Hepatic stellate cell (primary cell): Measurements from ENCODE around the gene OSBPL1A.
A peak's percentile ranks its signal among the peaks of the same experiment; 100 is the strongest.
"Not testable (repeated sequence)": the region's sequence is repeated elsewhere in the genome, so short reads cannot be mapped to it uniquely, and the experiment has no call there.

Source experiments
- DNase-seq: peaks from one replicate; pipeline ENCODE4 v3.0.0; 2011; ENCODE audit warnings: low spot score

The OSBPL1A gene

GRCh38 chr18:24187049-24187448 is 210.6 kb downstream of the OSBPL1A start:
- no peak for DNase-seq

GRCh38 chr18:24185805-24186204 is 211.8 kb downstream of the OSBPL1A start:
- peak; percentile 16 for DNase-seq

- DNase-seq = no peak
These were observed 215.8 kb downstream of the OSBPL1A start for GRCh38 chr18:24181806-24182205.

DNA sequence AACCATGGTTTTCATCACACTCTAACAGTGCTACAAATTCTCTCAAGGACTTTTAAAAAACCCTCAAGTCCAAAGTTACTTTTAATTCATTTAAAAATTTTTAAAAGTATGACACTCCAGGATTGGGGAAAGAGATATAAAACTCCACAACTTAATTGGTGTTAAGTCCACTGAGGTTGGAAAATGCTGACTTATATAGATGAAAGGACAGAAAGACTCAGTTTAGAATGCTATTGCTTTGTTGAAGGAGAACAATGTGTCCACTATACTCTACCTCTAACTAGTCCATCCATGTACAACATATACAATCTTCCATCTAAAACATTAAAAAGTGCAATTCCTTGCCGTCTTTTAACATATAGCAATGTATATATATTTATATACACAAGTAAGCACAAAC is 217.6 kb downstream of the OSBPL1A start:
- no peak for DNase-seq

DNA sequence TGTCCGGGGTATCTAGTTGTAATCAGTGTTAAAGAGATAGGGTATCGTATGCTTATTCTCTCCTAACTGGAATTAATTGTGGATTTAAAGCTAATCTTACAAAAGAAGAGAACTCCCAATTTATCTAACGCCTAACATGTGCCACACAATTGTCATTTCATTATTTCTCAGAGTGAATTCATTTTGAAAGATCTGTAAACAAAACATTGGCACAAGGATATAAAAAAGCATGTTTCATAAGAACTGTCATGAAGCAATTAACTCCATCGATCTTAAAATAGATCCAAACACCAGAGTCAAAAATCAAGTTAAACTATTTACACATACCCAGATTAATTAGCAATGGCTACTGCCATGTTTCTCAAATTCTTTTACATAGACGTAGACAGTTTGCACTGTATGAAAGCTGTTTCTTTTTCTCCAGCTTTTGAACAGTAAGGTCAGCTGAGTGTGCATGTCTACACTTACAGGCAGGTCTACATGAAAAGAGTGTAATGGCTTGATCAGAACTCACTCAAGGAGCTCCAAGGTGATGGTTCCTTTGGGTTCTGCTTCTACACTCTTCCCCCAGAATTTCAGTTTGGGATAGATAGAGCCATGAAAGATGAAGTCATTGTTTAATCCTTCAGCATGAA is 220.0 kb downstream of the OSBPL1A start:
- DNase-seq = no peak

GRCh38 chr18:24176727-24177416 is 220.8 kb downstream of the OSBPL1A start:
- peak; percentile 56 for DNase-seq

DNA sequence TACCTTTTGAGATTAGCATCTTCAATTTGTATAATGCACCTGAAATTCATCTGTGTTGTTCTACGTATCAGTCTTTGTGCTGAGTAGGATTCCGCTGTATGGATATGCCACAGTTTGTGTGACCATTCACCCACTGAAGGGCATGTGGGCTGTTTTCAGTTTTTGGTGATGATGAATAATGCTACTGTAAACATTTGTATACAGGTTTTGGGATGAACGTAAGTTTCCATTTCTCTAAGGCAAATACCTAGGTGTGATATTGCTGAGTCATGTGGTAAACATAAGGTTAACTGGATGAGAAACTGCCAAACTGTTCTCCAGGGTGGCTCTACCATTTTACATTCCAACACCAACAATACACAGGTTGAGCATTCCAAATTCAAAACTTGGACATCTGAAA is 223.6 kb downstream of the OSBPL1A start:
- no peak for DNase-seq

DNA sequence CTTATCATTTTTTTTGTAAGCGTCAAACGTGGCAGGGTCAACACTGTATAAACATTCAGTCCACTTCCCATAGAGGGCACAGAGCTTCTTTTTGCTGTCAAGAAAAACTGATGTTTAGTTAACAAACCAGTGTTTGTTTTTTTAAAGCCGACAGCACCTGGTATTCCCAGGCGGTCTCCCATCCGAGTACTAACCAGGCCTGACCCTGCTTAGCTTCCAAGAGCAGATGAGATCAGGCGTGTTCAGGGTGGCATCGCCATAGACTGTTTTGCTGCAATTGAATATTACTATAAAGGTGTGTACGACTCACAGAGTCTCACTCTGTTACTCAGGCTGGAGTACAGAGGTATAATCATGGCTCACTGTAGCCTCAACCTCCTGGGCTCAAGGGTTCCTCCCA is 227.3 kb downstream of the OSBPL1A start:
- no peak for DNase-seq

GRCh38 chr18:24168496-24168895 is 229.1 kb downstream of the OSBPL1A start:
- DNase-seq = no peak

DNA sequence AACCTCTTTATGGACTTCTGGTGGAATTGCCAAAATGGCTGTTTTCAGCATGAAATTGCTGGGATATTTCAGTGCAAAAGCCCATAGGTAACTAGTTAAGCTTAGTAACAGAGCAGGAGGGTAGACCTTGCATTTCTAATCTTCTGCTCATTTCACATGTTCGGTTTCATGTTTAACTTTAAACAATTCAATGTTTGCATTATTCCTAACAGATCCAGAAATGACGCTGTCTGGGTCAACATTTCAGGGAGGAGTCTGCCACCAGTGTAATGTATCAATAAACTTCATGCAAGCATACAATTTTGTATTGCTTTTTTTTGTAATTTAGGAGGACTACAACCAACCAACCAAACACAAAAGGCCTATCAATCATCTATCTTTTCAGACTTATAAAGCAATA is 236.3 kb downstream of the OSBPL1A start:
- no peak for DNase-seq

DNA sequence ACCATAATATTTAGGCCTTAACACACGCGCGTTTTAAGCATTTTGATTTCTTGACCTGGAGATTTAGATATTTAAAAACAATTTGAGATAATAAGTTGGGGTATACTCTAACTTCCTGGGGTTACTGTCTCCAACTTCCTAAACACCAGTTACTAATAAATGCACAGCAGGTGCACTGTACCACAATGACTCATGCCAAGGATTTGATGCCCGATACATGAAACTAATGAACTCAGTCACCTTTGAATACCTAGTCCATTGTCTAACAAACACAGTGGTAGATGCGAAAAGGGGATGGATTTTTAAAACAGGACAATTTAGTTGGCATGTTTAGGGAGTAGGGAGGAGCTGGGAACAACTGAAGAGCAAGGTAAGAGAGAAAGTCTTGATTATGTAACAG is 237.5 kb downstream of the OSBPL1A start:
- no peak for DNase-seq

DNA sequence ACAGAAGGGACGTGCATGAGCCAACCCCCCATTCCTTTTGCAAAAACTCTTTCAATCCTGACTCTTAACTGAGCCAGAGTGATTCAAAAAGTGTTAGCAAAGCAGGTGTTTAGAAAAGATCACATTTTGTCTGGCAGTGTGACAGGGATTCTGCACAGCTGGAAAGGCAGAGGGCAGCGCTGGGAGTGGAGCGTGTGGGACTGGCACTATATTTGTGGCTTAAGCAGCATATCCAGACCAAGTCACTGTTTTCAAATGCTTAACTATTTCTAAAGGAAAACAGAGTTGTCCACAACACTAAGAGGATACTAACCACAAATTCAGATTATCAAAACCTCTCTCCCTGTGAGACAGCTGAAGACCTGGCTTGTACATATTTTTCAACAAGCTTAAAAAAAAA is 239.8 kb downstream of the OSBPL1A start:
- DNase-seq = no peak

- no peak for DNase-seq
These were observed 244.2 kb downstream of the OSBPL1A start for GRCh38 chr18:24153397-24153796.

DNA sequence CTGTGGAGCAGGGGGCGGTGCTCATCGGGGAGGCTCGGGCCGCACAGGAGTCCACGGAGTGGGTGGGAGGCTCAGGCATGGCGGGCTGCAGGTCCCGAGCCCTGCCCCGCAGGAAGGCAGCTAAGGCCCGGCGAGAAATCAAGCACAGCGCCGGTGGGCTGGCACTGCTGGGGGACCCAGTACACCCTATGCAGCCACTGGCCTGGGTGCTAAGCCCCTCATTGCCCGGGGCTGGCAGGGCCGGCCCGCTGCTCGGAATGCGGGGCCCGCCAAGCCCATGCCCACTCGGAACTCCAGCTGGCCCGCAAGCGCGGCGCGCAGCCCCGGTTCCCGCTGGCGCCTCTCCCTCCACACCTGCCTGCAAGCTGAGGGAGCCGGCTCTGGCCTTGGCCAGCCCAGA is 248.0 kb downstream of the OSBPL1A start:
- DNase-seq = not testable (repeated sequence)

DNA sequence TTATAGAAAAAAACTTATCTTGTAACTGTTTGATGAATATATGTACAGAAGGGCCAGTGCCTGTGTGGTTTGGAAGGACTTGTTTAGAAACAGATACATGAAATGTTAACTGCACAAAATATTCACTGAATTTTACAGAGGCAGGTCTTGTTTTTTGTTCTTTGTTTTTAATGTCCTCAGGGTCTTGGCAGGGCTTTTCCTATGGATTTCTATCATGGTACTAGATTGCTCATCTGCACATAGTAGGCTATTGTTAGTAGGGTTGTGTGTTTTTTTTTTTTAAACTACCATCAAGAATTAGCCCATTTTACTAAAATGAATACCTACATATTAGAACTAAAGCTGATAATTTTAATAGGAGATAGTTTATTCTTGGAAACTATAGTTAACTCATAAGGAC is 255.2 kb downstream of the OSBPL1A start:
- no peak for DNase-seq

DNA sequence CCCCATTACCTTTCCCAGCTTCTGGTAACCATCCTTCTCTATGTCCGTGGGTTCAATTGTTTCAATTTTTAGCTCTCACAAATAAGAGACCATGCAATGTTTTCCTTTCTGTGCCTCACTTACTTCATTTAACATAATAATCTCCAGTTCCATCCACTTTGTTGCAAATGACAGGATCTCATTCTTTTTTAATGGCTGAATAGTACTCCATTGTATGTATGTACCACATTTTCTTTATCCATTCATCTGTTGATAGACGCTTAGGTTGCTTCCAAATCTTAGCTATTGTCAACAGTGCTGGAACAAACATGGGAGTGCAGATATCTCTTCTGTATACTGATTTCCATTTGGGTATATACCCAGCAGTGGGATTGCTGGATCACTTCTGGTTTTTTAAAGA is 256.9 kb downstream of the OSBPL1A start:
- no peak for DNase-seq

- DNase-seq = peak; percentile 84
These were observed 258.6 kb downstream of the OSBPL1A start, which contains the start of gene CABYR for GRCh38 chr18:24138789-24139616. TSS of gene CABYR (plus strand) at chr18:24139062. CDS start at chr18:24143115, 4,053 bp downstream.

DNA sequence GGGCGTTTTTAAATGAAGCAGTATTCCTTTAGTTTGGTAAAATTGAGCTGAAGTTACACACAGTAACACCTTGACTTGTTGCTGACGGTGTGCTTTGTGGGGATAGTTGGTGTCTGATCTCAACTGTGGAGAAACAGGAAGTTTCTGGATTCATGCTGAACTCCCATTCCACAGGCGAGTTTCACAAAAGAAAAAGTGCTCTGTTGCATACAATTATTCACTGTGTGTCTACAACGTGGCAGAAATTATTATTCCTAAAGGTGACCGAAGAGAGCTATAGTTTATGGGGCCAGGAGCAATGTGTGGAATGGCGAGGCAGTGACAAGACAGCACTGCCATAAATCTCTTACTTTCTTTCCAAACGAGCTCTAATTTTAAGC is 259.2 kb downstream of the OSBPL1A start:
- no peak for DNase-seq

- DNase-seq = no peak
These were observed 260.7 kb downstream of the OSBPL1A start for GRCh38 chr18:24136967-24137373.

DNA sequence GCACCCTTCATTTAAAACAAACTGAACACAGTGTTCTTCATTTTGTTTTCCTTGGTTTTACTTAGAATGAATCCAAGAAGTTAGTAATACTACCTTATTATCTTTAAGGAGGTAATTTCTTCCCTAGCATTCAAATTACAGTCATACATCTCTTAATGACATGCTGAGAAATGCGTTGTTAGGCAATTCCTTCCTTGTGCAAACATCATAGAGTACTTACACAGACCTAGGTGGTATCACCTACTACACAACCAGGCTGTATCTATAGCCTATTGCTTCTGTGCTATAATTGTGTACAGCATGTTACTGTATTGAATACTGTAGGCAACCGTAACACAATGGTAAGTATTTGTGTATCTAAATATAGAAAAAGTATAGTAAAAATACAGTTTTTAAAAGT is 267.1 kb downstream of the OSBPL1A start:
- DNase-seq = no peak

DNA sequence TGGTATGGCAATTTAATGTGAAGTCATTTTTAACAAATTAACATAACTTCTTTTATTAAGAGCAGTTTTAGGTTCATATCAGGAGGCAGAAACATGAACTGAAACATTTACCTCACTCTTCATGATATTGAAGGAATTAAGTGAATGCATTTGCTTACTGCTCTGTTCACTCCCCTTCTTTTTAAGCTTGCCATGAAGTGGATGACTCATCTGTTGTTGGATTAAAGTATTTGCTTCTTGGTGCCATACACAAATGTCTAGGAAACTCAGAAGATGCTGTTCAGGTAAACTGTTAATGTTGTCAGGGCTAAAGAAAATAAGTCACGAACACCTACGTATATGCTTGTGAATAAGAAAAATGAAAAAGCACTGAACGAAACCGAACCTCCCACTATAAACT is 268.9 kb downstream of the OSBPL1A start:
- DNase-seq = no peak

DNA sequence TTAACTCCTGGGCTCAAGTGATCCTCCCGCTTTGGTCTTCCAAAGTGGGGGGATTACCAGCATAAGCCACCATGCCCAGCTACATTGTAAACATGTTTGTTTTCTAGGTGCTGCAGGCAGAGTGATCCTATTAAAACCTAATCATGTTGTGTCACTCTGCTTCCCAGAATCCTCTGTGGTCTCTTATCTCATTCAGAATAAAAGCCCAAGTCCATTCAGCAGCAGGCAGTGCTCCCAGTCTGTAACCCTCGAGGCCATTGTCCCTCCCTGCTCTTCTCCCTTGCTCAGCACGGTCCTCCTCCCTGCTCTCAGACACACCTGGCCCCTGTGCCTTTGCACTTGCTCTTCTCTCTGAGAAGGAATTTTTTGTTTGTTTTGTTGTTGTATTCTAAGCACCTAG is 269.9 kb downstream of the OSBPL1A start:
- no peak for DNase-seq
